ENCODE data around the gene GLI3.

DNA sequence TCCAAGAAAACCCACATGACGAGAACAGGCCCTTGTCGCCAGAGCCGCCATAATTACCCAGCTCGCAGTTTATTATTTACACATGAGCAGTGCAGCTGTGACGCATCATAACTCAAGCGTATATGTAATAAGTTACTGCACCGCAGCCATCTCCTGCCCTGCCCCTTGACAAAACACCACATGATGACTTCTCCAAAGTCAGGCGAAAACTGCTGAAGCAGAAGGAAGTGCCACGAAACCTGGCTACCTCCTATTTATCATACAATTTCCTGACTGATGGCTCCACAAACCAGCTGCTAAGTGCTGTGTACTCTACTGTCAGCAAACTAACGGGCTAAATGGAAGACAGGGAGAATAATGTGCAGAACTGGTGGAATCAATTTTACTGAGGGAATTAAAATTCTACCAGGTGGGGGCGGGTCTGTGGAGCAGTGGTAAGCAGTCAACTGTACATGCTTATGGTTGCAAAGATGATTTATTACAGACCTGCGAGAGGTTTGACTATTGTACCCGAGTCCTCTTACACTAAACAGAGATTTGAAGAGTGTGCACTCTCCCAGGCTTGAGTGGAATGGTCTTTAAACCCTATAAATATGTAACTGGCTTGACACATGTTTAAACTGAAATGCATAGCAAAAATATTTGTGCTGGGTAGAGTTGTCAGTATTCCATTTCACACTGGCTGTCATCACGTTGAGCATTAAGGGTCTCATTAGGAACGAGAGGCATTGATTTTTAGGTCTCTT lies 156.0 kb downstream of the GLI3 start:
- TF ChIP-seq CTCF (IDR thresholded peaks at IDR 0.05) (no peak), ZFX (IDR thresholded peaks at IDR 0.05; ENCODE audit: borderline replicate concordance) (no peak)

All from 22Rv1 (cell line).